Urothelium cell line (cell line): ENCODE results near the gene KIF1A.
"Not testable (repeated sequence)": the region's sequence is repeated elsewhere in the genome, so short reads cannot be mapped to it uniquely, and the experiment has no call there.

Experiments used
- DNase-seq: peaks from one replicate; pipeline ENCODE4 v3.0.0; 2011; ENCODE audit warnings: low spot score, mixed read lengths
- FAIRE-seq: peaks from 2 replicates; lab custom pipeline; 2011; peaks lifted over from hg19 to GRCh38; lab: Jason Lieb, UNC

KIF1A gene

GRCh38 chr2:240848900-240849680 lies 29.1 kb upstream of the KIF1A start:
- FAIRE-seq, result no peak
- no peak for DNase-seq

DNA sequence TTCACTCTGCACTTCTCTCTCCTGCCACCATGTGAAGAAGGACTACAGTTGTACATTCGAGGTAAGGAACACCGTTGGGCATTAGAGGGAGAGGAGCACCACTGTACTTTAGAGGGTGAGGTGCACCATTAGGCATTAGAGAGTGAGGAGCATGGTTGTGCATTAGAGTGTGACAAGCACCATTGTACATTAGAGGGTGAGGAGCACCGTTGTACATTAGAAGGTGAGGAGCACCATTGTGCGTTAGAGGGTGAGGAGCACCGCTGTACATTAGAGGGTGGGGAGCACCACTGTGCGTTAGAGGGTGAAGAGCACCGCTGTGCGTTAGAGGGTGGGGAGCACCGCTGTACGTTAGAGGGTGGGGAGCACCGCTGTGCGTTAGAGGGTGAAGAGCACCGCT lies 27.8 kb upstream of the KIF1A start:
- FAIRE-seq, result peak; percentile 30
- no peak for DNase-seq

DNA sequence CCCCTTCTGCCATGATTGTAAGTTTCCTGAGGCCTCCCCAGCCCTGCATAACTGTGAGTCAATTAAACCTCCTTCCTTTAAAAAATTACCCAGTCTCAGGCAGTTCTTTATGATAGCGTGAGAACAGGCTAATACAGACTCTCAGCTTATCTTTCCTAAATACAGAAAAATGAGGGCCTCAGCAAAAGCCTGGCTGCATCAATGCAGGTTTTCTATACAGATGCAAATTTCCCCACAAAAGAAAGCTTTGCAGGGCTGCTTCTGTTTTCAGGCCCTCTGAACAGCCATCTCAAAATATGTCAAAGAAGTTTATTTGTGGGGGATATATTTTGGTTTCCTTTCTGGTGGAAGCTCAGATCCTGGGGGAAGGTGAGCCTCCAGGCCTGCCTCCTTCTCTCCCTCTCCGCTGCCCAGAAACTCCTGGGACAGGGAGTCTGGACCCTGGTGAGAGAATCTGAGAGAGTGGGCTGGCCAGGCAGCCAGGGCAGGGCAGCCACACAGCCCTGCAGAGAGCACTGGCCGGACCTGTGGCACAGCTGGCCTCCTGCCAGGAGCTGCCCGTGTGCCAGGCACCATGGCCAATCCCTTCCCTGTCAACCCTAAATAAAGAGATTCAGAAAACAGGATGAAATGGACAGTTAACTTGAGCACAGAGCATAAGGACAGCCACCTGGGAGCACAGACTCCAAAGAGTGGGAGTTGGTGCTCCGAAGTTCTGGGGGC lies 27.0 kb upstream of the KIF1A start:
- no peak for FAIRE-seq
- DNase-seq, result no peak

GRCh38 chr2:240846309-240846708 lies 26.3 kb upstream of the KIF1A start:
- not testable (repeated sequence) for DNase-seq, FAIRE-seq

DNA sequence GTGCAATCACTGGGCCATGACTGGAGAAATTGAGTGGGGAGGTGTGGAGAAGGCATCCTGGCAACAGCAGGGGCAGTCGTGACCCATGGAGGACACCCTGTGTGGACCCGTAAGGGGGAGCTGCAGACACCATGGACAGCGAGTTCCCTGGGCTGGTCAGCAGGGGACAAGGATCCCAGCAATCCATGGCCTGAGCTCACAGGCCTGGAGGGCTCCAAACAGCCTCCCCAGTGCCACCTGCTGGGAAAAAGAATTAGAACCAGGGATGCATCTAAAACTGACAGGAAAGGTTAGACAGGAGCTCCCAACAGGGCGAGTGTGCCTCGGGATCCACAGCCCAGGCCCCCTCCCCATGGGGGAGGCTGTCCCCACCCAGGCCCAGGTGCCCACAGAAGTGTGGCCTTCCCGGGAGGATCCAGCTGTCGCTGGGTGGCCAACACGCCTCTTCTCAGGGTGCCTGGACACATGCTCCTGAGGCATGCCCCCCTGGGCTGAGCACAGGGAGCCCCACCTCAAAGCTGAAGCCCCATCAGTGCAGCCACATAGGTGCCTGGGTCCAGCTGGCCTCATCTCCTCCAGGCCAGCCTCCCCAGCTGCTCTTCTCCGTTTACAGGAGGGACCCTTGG lies 20.5 kb upstream of the KIF1A start:
- DNase-seq (peak; percentile 72), FAIRE-seq (no peak)

- FAIRE-seq, result peak; percentile 78
- peak; percentile 64 for DNase-seq
Measured at GRCh38 chr2:240839152-240840143, 19.4 kb upstream of the KIF1A start.

DNA sequence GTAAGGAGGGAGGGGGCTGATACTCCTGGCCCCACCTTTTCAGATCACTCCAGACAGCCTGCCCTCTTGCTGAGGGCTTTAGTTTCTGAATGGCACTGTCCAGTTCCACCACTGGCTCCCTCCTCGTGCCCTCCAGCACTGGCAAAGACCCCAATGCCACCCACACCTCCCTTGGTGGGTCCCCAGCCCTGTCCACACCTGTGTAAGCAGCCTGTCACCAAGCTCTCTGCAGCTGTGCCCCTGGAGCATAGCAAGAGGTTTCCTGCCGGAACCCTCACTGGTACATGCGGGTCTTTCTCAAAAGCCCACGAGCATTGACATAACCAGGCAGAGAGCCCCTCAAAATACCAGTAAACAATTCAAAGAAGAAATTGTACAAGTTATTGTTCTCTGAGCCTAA lies 17.6 kb upstream of the KIF1A start:
- FAIRE-seq (no peak), DNase-seq (no peak)

DNA sequence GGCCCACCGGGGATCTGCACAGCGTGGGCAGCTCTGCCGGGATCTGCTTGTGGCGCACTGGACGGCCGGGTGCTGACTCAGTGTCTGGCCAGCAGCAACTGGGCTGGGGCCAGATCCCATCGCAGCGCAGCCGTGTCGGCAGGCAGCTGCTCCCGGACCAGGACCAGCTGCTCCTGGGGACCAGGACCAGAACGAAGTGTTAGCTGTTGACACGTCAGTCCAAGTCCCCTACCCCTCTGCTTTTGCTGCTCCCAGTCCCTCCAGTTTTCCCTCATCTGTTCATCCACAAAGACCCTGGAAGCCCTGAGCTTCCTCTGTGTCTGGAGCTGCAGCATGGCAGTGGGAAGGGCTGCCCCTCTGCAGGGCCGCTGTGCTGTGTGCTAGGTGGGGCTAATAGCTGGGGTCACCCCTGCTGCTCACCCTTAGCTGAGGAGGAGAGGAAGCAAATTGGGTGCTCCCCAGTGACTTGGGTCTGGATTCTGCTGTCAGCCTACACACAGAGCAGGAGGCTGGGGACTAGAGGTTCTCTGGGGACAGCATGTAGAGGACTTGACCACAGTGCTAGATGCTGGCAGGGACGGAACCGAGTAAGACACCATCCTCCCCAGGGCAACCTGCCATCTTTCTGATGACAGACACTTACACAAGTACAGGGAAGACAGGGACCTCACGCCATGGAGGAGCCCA lies 16.9 kb upstream of the KIF1A start:
- FAIRE-seq (no peak), DNase-seq (peak; percentile 41)

GRCh38 chr2:240835528-240835927 lies 15.5 kb upstream of the KIF1A start:
- FAIRE-seq (peak; percentile 13), DNase-seq (no peak)

DNA sequence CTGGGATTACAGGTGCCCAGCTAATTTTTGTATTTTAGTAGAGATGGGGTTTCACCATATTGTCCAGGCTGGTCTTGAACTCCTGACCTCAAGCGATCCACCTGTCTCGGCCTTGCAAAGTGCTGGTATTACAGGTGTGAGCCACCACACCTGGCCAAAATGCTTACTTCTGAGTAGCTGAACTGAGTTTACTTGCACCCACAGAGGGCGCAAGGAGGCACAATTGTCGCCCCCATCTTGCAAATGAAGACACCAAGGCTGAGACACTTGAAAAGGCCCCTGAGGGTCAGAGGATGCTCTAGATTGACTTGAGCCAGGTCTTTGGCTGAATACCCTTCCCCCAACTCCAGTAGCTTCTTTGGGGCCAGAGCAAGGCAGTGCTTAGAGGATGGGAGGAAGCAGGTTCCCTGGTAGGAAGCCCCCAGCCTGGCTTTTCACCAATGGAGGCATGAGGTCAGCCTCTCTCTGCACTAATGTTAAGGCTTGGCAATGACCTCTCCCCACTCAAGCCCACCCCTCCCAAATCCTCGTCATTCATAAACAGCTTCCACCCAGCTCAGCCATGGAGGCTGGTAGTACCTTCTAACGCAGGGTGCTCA lies 14.5 kb upstream of the KIF1A start:
- FAIRE-seq (no peak), DNase-seq (no peak)

GRCh38 chr2:240833724-240834285 lies 13.8 kb upstream of the KIF1A start:
- FAIRE-seq, result no peak
- no peak for DNase-seq

- FAIRE-seq, result no peak
Measured at GRCh38 chr2:240832921-240833494, 13.0 kb upstream of the KIF1A start.

DNA sequence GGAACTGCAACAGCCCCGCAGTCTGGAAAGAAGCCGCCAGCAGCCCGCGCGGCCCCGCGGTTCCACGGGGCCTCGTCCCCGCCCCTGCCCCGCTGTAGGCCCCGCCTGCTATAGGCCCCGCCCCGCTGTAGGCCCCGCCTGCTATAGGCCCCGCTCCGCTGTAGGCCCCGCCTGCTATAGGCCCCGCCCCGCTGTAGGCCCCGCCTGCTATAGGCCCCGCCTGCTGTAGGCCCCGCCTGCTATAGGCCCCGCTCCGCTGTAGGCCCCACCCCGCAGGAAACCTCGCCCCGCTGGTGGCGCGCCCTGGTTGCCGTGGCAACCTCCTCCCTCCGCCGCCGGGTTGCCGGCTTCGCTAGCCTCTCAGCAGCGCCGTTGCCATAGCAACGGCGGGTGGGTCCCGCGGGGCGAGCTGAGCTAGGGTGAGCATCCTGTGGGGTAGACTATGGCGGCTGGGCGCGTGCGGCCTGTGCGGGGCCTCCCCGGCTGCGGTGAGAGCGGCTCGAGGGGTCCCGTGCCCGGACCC lies 12.2 kb upstream of the KIF1A start:
- DNase-seq (peak; percentile 95), FAIRE-seq (peak; percentile 91)

More at GRCh38 chr2:240832921-240833494, 13.0 kb upstream of the KIF1A start:
- no peak for DNase-seq

- DNase-seq (no peak), FAIRE-seq (no peak)
Measured at GRCh38 chr2:240831594-240832204, 11.7 kb upstream of the KIF1A start.

- FAIRE-seq, result no peak
- DNase-seq, result no peak
Measured at GRCh38 chr2:240825476-240825875, 5.5 kb upstream of the KIF1A start.

GRCh38 chr2:240823449-240824336 lies 3.7 kb upstream of the KIF1A start:
- FAIRE-seq (no peak), DNase-seq (no peak)

DNA sequence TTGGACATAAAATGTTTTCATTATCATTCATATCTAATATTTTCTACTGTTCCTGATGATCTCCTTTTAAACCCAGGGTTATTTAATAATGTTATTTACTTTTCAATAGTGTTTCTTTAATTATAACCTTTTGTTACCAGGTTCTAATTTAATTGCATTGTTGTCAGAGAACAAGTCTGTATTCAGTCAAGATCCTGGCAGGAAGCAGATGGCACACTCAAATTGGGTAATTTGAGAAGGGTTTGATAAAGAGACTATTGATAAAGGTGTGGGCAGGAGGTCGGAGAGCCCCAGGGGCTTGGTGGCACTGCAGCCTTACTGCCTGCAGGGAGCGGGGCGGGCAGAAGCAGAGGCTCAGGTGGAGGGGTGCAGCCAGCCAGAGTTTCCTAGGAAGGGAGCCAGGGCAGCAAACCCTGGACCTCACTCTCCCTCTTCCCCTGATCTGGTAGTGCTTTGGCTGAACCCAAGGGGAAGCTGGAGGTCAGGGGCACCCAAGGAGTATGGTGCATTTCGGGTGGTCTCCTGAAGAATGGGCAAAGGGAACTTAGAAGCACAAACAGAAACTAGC lies 2.3 kb upstream of the KIF1A start:
- FAIRE-seq, result no peak

More for the DNA sequence above, 2.3 kb upstream of the KIF1A start:
- no peak for DNase-seq
